A549 (cell line): ENCODE data around the gene ARL15. TPM values are rescaled to one million over a fixed set of nuclear protein-coding genes. Genes with fewer than 3 reads are reported as not detected.

Experiments
- ATAC-seq, 2 experiments: fragments of 200-7000 bp in 1 of 2; fragments of >200 bp in 1 of 2; cut with Nextera tagmentation in 1 of 2; cut with Tn5 transposase in 1 of 2; 3 replicates each; pipeline versions ENCODE4 v1.8.0 to v1.9.1; 2018 to 2020; ENCODE audit warnings: mild to moderate bottlenecking in 1 of 2, moderate library complexity in 1 of 2
- CTCF ChIA-PET: fragments of 300-600 bp; sonication (Branson Sonifier 250); formaldehyde crosslinking; extraction: SDS; loops from one replicate; lab custom pipeline; 2021; ENCODE audit warnings: antibody characterized with exemption, inconsistent platforms; lab: Yijun Ruan, JAX
- POLR2A ChIA-PET: fragments of 350-600 bp; formaldehyde crosslinking; extraction: SDS; loops from one replicate; lab custom pipeline; 2021; ENCODE audit warnings: antibody characterized with exemption, inconsistent platforms; lab: Yijun Ruan, JAX
- DNase-seq, 2 experiments: peaks; one replicate each; pipeline versions ENCODE4 v3.0.0 to v3.0.0-alpha.2; 2011 to 2016; ENCODE audit warnings: low read depth in 1 of 2, low spot score in 1 of 2
- FAIRE-seq: peaks from 2 replicates; lab custom pipeline; 2011; peaks lifted over from hg19 to GRCh38; lab: Jason Lieb, UNC
- H3K27ac ChIP-seq, 2 experiments: fragments of >200 bp; sonication (Bioruptor Twin); formaldehyde crosslinking; 3 replicates each; pipeline ENCODE4 v1.5.1; 2016 to 2017
- H3K4me1 ChIP-seq: fragments of >200 bp; sonication (Bioruptor Twin); formaldehyde crosslinking; 3 replicates; pipeline ENCODE4 v1.6.1; 2016
- H3K4me2 ChIP-seq: fragments of >200 bp; sonication (Bioruptor Twin); formaldehyde crosslinking; 3 replicates; pipeline ENCODE4 v1.6.1; 2016
- H3K4me3 ChIP-seq: fragments of >200 bp; sonication (Bioruptor Twin); formaldehyde crosslinking; 3 replicates; pipeline ENCODE4 v1.5.1; 2016
- H3K9me3 ChIP-seq: fragments of >200 bp; sonication (Bioruptor Twin); formaldehyde crosslinking; 3 replicates; pipeline ENCODE4 v1.6.1; 2016
- CBX8 ChIP-seq: fragments of 200-600 bp; sonication (generic); IDR thresholded peaks from 2 replicates; pipeline ENCODE4 v1.6.1; 2016
- CEBPB ChIP-seq, 2 experiments: fragments of >200 bp in 1 of 2; sonication (Bioruptor Twin) in 1 of 2; formaldehyde crosslinking in 1 of 2; IDR thresholded peaks; 2 replicates each; pipeline ENCODE4 v1.6.1; 2012 to 2016
- ESRRA ChIP-seq: fragments of 150-350 bp; IDR thresholded peaks from 2 replicates; pipeline ENCODE4 v1.6.1; 2014; ENCODE audit warnings: mild to moderate bottlenecking, low read length, borderline replicate concordance
- FOSL2 ChIP-seq, 2 experiments: fragments of 450-650 bp in 1 of 2; fragments of >200 bp in 1 of 2; sonication (Bioruptor Twin) in 1 of 2; formaldehyde crosslinking; IDR thresholded peaks; 2 replicates each; pipeline versions ENCODE4 v1.5.0 to v1.6.1; 2016 to 2020; ENCODE audit warnings: mild to moderate bottlenecking in 1 of 2, moderate library complexity in 1 of 2
- HEYL ChIP-seq: fragments of 250-450 bp; sonication (Bioruptor Pico); IDR thresholded peaks from 2 replicates; pipeline ENCODE4 v1.8.0; 2021; ENCODE audit warnings: mild to moderate bottlenecking, moderate library complexity
- HOXA7 ChIP-seq: fragments of 250-450 bp; sonication (Bioruptor Pico); IDR thresholded peaks from 2 replicates; pipeline ENCODE4 v1.5.0; 2020; ENCODE audit warnings: mild to moderate bottlenecking, moderate library complexity
- JUNB ChIP-seq: fragments of >200 bp; sonication (Bioruptor Twin); formaldehyde crosslinking; IDR thresholded peaks from 2 replicates; pipeline ENCODE4 v1.6.1; 2016
- KDM1A ChIP-seq: fragments of 200-600 bp; sonication (generic); IDR thresholded peaks from 2 replicates; pipeline ENCODE4 v1.6.1; 2016; ENCODE audit warnings: low read depth, mild to moderate bottlenecking
- MYC ChIP-seq: IDR thresholded peaks from 2 replicates; pipeline ENCODE4 v1.6.1; 2012; ENCODE audit warnings: mild to moderate bottlenecking, inconsistent platforms, low read length, improper control_type of control experiment, borderline replicate concordance
- NFE2L2 ChIP-seq: fragments of 150-350 bp; conservative IDR thresholded peaks from 2 replicates; pipeline ENCODE4 v1.6.1; 2014; ENCODE audit warnings: low read length
- NPAS2 ChIP-seq: fragments of 250-450 bp; sonication (Bioruptor Pico); IDR thresholded peaks from 2 replicates; pipeline ENCODE4 v1.8.0; 2022; ENCODE audit warnings: mild to moderate bottlenecking, moderate library complexity, borderline replicate concordance
- PHF8 ChIP-seq: fragments of 200-600 bp; sonication (generic); IDR thresholded peaks from 2 replicates; pipeline ENCODE4 v1.6.1; 2016; ENCODE audit warnings: low read depth, mild to moderate bottlenecking, antibody characterized with exemption, moderate library complexity, borderline replicate concordance
- POLR2AphosphoS2 ChIP-seq: conservative IDR thresholded peaks from 2 replicates; pipeline ENCODE4 v1.6.1; 2012; ENCODE audit warnings: low read length, improper control_type of control experiment, inconsistent platforms
- RFX5 ChIP-seq: fragments of 450-650 bp; IDR thresholded peaks from 2 replicates; pipeline ENCODE4 v1.7.1; 2014; ENCODE audit warnings: antibody characterized with exemption, mild to moderate bottlenecking, moderate library complexity
- SREBF2 ChIP-seq: fragments of 450-650 bp; IDR thresholded peaks from 2 replicates; pipeline ENCODE4 v1.6.1; 2014; ENCODE audit warnings: mild to moderate bottlenecking, moderate library complexity
- ZC3H11A ChIP-seq: fragments of 450-650 bp; IDR thresholded peaks from 2 replicates; pipeline ENCODE4 v1.6.1; 2014; ENCODE audit warnings: antibody characterized with exemption, mild to moderate bottlenecking
- ZFP36 ChIP-seq: fragments of 450-650 bp; IDR thresholded peaks from 2 replicates; pipeline ENCODE4 v1.6.1; 2014; ENCODE audit warnings: borderline replicate concordance; ENCODE audit not compliant: partially characterized antibody
- ZSCAN20 ChIP-seq: fragments of 250-450 bp; sonication (Bioruptor Pico); IDR thresholded peaks from 2 replicates; pipeline ENCODE4 v1.8.0; 2022; ENCODE audit warnings: mild to moderate bottlenecking, moderate library complexity
- WGBS: methylation state at CpG from one replicate; pipeline ENCODE4 v1.1.6; 2017; ENCODE audit errors: missing lambda C conversion rate; 5-methylcytosine and 5-hydroxymethylcytosine counted together
- polyA plus RNA-seq, 4 experiments: library from polyadenylated mRNA; depleted of rRNA in 3 of 4; stranded (reverse); fragments of >200 nt; fragmentation: RNase III in 1 of 4; extraction: RNeasy Plus Mini Kit Qiagen cat#74134 plus additional on column Dnase treatment in 1 of 4; gene quantifications; 2 replicates in 3 of 4; 3 replicates in 1 of 4; pipeline ENCODE4 v1.2.3, GENCODE V29; 2011 to 2017
- TF ChIP-seq, protein P1 (sequence below): fragments of >200 bp; sonication (Bioruptor Twin); formaldehyde crosslinking; IDR thresholded peaks from 2 replicates; pipeline ENCODE4 v1.6.1; 2016
- TF ChIP-seq, protein P2 (sequence below): fragments of >200 bp; sonication (Bioruptor Twin); formaldehyde crosslinking; IDR thresholded peaks from 3 replicates; pipeline ENCODE4 v1.5.1; 2016
- TF ChIP-seq, protein P3 (sequence below): fragments of 250-450 bp; sonication (Bioruptor Pico); IDR thresholded peaks from 2 replicates; pipeline ENCODE4 v1.5.0; 2020; ENCODE audit warnings: low read depth, mild to moderate bottlenecking, moderate library complexity
- TF ChIP-seq, protein P4 (sequence below): IDR thresholded peaks from 2 replicates; pipeline ENCODE4 v1.6.1; 2012

The ARL15 gene
- polyA plus RNA-seq, 2 of the 4 experiments (the other 2 are of a cell fraction): 11.8 to 12.1 TPM

DNA sequence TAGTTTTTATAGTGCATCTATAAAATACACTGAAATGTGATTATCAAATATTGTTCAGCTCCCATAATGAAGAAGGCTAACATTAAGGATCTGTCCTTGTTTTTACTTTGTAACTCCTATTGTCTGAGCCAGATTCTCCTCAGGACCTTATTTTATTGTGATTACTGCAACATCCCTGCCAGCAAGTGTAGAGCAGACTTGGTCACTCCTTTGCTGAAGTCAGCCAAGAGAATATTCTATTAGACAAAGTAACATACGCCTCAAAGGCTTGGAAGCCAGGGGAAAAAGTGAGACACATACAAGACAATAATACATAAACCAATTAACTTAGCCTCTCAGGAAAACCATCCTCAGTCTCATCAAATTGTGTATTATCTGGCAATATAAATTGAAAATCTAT is 269.6 kb downstream of the ARL15 start:
- ChIA-PET POLR2A (no interaction called here), CTCF (no interaction called here)
- DNase-seq (no peak), FAIRE-seq (no peak), ATAC-seq (no peak)
- H3K9me3 ChIP-seq: no peaks in the 10 kb centered on the region
- WGBS: 89% methylated on average over 1 of the region's 1 CpG
- H3K4me2 ChIP-seq: no peak overlapping the region
- H3K4me1 ChIP-seq: peaks cover 27% of the 10 kb centered on the region
- TF ChIP-seq MYC (no peak), NFE2L2 (no peak), RFX5 (no peak), KDM1A (no peak), SREBF2 (no peak), HEYL (CRISPR knock-in tag) (no peak), ZC3H11A (no peak), ESRRA (no peak), FOSL2 (IDR thresholded peaks at IDR 0.05) (no peak), FOSL2 (CRISPR knock-in tag; IDR thresholded peaks at IDR 0.05) (no peak)
- TF ChIP-seq, protein P1, sequence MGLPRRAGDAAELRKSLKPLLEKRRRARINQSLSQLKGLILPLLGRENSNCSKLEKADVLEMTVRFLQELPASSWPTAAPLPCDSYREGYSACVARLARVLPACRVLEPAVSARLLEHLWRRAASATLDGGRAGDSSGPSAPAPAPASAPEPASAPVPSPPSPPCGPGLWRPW: no peak
- TF ChIP-seq, protein P2, sequence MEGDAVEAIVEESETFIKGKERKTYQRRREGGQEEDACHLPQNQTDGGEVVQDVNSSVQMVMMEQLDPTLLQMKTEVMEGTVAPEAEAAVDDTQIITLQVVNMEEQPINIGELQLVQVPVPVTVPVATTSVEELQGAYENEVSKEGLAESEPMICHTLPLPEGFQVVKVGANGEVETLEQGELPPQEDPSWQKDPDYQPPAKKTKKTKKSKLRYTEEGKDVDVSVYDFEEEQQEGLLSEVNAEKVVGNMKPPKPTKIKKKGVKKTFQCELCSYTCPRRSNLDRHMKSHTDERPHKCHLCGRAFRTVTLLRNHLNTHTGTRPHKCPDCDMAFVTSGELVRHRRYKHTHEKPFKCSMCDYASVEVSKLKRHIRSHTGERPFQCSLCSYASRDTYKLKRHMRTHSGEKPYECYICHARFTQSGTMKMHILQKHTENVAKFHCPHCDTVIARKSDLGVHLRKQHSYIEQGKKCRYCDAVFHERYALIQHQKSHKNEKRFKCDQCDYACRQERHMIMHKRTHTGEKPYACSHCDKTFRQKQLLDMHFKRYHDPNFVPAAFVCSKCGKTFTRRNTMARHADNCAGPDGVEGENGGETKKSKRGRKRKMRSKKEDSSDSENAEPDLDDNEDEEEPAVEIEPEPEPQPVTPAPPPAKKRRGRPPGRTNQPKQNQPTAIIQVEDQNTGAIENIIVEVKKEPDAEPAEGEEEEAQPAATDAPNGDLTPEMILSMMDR: no peak
- peak overlapping the region in 1 of 2 experiments; percentile 41; a peak in 2 of 6 replicates for H3K27ac ChIP-seq
- H3K4me3 ChIP-seq: no peak overlapping the region

DNA sequence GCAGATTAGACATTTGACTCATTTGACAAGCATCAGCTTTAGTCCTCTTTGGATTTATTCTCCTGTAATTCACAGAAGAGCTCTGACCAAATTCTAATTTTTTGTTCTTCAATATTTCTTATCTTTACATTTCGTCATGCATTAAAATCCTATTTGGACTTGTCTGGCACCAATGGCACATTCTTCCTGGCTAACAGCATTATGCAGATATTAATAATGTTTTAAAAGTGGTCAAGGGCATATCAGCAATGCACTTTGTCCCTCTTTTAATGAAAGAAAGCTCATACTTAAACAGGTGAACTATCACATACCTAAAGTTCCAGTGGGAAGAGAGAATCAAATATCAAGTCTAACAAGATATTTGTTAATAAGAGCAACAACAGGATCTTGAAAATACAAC is 270.4 kb downstream of the ARL15 start:
- DNase-seq: no peak
- Histone ChIP-seq H3K27ac (no peak overlapping the region), H3K4me2 (no peak overlapping the region)
- TF ChIP-seq, protein P2: no peak
- TF ChIP-seq JUNB: no peak
- no peak for TF ChIP-seq CBX8
- no peak for TF ChIP-seq ZSCAN20 (CRISPR knock-in tag)
- TF ChIP-seq, protein P3, sequence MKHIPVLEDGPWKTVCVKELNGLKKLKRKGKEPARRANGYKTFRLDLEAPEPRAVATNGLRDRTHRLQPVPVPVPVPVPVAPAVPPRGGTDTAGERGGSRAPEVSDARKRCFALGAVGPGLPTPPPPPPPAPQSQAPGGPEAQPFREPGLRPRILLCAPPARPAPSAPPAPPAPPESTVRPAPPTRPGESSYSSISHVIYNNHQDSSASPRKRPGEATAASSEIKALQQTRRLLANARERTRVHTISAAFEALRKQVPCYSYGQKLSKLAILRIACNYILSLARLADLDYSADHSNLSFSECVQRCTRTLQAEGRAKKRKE (CRISPR knock-in tag): no peak
- no peak for TF ChIP-seq POLR2AphosphoS2
- TF ChIP-seq, protein P4, sequence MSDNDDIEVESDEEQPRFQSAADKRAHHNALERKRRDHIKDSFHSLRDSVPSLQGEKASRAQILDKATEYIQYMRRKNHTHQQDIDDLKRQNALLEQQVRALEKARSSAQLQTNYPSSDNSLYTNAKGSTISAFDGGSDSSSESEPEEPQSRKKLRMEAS: no peak
- no peak for TF ChIP-seq ZFP36
- TF ChIP-seq HOXA7 (CRISPR knock-in tag): no peak
- no peak for TF ChIP-seq ESRRA
- no peak for TF ChIP-seq FOSL2 (IDR thresholded peaks at IDR 0.05)
- TF ChIP-seq FOSL2 (CRISPR knock-in tag; IDR thresholded peaks at IDR 0.05): no peak
- no peak for TF ChIP-seq CEBPB (IDR thresholded peaks at IDR 0.05)
- no peak for TF ChIP-seq PHF8
- TF ChIP-seq NPAS2 (CRISPR knock-in tag): no peak
- TF ChIP-seq, all 56 proteins: peak for 0
- no peak for FAIRE-seq
- POLR2A ChIA-PET: no interaction called here
- no peak for ATAC-seq
- peaks cover 23% of the 10 kb centered on the region for H3K4me1 ChIP-seq
- WGBS: 87% methylated on average over 1 of the region's 1 CpG
- H3K4me3 ChIP-seq: no peak overlapping the region
- CTCF ChIA-PET: no interaction called here
- no peaks in the 10 kb centered on the region for H3K9me3 ChIP-seq
